HG02885 (cell line): ENCODE data around the gene LPAR3.
A peak's percentile ranks its signal among the peaks of the same experiment; 100 is the strongest.

Source experiments
- ATAC-seq: cut with Tn5 transposase; IDR thresholded peaks from one replicate; pipeline ENCODE4 v1.9.1; 2021; ENCODE audit warnings: mild to moderate bottlenecking; ENCODE audit not compliant: unreplicated experiment, poor library complexity

Gene LPAR3

DNA sequence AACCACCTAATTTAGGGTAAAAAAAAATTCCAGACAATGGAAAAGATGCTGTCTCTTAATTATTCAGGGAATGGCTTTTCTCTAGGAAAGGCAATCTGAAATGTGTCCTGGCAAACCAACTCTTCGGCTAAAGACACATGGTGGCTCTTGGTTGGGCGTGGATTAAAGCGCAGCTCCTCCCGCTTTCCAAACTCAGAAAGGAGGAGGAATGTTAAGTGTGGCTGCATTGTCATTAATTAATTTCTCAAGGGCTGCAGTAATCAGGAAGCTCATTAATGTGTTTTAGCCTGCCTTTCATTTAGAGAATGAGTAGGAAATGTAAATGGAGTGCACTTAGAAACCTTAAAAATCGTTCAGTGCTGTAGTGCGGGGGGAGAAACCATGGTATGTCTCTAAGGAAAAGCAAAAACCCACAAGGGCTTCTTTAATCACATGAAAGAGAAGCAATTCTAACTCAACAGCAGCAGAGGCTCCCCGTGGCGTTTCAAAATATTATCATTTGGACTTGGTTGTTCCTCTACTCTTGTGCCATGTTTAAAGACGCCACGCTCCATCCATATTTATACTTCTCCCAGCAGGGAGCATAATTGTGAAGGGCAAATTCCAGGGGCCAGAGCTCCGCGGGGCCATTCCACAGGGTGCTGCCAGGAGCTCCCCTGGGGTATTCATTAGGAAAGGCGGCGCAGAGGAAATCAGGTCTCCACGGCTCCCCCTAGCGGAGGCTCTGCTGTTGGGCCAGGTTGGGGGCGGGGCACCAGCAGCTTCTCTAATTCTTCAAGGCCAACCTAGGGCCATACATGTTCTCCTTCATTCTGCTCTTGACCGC is 110.8 kb downstream of the LPAR3 start:
- ATAC-seq, result peak; percentile 90

DNA sequence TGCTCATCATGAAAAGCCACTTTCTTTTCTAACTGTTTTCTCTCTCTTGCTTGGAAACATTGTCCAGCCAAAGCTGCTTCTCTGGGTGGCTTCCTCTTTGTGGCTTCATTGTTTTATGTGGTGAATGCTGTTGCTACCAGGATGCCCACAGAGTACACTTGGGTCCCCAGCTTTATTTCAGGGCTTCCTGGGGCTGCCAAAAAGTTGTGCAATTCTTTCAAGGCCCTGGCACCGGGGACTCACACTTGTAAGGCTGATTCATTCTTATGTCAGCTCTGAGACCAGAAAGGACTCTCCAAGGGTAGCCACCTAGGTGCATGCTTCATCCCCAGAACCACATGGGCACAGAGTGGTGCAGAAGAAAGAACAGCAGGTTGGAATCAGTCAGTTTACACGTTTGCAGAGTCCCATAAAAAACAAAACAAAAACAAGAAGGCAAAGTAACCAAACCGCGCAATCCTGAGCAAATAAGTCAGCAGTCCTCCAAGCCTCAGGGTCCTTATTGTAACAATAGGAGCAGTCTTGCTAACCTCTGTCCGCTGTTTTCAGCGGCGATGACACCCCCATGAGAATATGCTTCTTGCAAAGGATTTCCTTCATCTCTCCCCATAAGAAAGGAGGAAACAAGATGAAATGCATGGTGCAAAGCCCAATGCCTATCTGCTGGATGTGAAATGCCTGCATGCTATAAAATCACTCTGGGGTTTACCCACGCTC is 112.8 kb downstream of the LPAR3 start:
- ATAC-seq, result no peak

DNA sequence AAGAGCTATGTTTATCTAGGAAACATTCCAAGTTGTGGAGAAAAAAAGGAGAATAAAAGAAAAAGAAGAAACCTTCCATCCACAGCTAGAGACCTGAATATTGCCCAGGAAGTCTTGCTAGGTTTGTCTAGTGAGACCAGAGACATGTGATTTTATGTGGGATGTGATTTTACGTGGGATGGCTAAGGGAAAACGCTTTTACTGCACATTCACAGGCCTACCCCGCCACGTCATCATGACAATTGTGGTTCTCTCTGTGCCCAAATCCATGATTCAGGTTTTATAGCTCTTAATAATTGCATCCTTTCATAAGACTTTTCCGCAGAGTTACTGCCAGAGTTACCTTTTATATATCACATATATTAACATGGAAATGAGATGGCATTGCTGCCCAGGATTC is 116.4 kb downstream of the LPAR3 start:
- ATAC-seq, result no peak

DNA sequence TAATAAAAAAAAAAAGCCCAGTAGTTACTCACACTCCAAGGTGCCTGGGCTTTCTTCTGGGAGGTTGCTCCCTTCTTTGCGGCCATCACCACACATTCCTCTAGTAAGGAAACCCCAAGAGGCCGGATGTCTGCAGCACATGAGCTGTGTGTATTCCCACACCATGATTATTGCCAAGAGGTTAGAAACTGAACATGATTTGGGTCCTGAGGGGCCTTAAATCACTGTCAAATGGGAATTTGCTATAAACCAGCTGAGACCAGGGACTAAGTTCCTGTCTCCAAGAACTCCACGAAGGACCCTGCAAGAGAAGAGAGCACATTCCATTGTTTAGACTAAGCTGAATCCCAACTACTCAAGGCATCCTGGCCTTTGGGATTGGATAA is 117.5 kb downstream of the LPAR3 start:
- ATAC-seq, result no peak

DNA sequence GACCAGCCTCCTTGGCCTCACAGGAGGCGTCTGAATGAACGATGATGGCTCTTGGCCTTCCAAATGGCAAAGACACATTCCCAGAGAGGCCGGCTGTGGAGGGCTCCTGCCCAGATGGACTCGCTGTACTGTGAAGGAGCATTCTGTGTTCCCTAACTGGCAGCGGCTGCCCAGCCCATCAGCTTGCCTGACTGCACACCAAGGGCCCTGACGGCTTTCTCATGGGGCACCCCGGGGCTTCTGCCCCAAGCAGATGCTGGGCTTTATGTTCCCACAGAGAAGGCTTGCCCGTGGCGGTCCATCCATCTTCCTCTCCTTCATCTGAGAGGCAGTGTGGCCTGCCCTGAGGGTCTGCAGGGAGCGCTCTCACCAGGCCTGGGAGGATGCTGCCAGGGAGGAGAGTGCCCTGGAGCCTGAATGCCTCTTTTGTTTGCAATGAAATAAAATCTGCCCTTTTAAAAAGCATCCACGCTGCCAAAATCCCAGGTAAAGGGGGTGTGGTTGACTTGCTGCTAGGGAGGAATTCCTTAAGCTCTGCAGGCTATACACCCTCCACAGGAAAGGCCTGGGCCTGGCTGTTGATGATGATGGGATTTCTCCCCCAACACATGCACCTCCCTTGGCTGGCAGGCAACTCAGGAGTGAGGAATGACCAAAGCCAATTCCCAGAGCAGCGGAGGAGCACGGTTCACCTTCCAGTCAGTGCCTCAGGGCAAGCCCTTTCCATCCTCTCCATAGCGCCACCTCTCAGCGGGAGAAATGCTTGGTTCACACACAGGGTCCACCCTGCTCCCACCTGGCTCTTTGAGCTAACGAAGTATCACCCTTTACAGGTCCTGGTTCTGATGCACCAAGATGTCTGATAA is 118.1 kb downstream of the LPAR3 start:
- ATAC-seq, result no peak

GRCh38 chr1:84773933-84774497 is 119.0 kb downstream of the LPAR3 start:
- ATAC-seq, result no peak

DNA sequence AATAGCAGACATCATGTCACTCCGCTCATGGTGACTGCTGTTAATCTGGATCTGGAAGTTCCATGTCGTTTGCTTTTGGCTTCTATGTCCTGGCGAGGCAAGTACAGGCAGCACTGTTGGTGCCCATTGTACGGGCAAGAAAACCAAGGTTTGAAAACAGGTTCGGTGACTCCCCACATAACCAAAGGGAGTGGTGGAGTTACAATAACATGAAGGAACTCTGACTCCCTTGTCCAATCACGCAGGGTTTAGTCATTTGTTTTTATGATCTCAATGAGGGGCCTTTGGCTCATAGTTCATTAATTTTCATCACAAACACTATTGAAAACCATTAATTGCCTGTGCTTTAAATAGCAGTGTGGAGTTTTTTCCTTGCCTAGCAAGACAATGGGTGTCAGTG is 119.8 kb downstream of the LPAR3 start:
- no peak for ATAC-seq

- peak; percentile 82 for ATAC-seq
Observed at GRCh38 chr1:84772428-84772943, 120.5 kb downstream of the LPAR3 start.

- peak; percentile 24 for ATAC-seq
Observed at GRCh38 chr1:84771895-84772294, 121.1 kb downstream of the LPAR3 start.

DNA sequence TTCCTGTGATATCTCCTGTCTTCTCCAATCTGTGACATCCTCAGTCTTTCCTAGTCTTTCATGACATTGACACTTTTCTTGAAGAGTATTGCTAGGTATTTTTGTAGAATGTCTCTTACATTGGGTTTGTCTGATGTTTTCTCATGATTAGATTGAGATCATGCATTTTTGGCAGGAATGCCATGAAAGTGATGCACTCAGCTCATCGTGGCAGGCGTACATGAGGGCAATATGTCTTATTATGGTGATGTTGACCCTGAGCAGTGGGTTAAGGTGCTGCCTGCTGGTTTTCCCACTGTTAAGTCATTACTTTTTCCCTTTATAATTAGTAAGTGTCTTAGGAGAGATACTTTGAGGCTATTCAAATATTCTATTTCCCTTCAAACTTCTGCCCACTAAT is 122.5 kb downstream of the LPAR3 start:
- no peak for ATAC-seq

DNA sequence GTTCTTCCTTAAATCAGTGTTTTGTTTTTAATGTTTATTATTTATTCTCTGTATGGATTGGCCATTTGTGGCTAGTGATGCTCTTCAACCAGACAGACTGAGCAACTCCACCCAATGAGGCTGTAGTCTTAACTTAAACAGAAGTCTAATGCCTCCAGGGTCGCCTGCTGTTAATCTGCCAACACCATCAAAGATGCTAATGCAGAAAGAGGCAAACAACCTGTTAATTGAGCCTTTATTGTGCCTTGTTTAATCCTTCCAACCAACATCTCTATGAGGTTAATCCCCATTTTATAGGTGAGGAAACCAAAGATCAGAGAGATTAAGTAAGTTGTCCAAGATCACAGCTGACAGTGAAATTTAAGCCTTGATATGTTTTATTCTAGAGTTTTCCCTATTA is 123.4 kb downstream of the LPAR3 start:
- no peak for ATAC-seq

GRCh38 chr1:84768634-84769033 is 124.4 kb downstream of the LPAR3 start:
- ATAC-seq, result no peak

DNA sequence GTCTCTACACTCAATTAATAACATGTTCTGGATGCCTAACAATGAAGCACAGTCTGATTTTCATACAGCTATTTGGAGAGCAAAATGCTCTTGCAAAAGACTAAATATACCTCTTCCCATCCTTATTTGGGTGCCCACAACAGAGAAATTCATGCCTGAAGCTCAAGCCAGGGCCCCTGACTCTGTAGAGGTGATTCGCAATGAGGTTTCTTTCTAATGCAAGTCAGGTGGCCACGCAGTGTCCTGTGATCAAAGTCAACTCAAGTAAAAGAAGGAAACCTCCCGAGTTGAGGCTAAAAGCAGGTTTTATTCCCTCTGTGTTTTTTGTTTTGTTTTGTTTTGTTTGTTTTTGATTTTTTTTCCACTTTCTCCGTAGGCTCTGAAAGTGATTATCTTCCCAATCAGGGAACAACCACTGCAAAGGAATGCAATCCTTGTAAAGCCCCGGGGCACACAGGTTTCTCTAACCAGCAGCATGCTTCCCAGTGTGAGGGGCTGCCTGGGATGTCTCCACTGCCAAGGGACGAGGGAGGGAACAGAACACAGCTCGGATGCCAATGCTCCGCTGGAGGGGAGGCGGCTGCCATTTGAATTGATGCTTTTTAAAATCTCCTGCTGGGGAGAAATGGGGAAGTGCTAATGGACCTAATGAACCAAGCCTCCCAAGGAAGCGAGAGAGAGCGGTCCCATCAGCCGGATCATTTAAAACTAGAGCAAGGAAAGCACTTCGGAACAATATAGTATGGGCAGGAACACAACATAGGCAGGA is 128.9 kb downstream of the LPAR3 start:
- no peak for ATAC-seq

DNA sequence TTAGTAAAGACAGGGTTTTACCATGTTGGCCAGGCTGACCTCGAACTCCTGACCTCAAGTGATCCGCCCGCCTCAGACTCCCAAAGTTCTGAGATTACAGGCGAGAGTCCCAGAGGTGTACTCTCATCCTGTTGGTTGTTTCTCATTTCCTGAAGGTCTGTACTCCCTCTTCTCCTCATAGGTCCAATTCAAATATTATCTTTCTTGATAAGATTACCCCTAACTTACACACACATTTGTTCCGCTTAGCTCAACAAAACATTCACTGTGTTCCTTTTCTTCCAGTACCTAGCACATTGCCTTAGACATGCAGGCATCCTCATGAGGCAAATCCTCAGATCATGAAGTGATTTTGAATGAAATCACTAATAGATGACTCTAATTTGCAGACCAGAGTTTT is 130.3 kb downstream of the LPAR3 start:
- ATAC-seq, result no peak
